IPS DF 4.7 (cell line): ENCODE data around the gene SORL1.

Experiments
- DNase-seq: peaks from one replicate; pipeline ENCODE4 v3.0.0-alpha.2; 2013; ENCODE audit warnings: low spot score; ENCODE audit errors: extremely low read depth

Gene SORL1

GRCh38 chr11:121451178-121451985, 732 bp upstream of the SORL1 start:
- no peak for DNase-seq

DNA sequence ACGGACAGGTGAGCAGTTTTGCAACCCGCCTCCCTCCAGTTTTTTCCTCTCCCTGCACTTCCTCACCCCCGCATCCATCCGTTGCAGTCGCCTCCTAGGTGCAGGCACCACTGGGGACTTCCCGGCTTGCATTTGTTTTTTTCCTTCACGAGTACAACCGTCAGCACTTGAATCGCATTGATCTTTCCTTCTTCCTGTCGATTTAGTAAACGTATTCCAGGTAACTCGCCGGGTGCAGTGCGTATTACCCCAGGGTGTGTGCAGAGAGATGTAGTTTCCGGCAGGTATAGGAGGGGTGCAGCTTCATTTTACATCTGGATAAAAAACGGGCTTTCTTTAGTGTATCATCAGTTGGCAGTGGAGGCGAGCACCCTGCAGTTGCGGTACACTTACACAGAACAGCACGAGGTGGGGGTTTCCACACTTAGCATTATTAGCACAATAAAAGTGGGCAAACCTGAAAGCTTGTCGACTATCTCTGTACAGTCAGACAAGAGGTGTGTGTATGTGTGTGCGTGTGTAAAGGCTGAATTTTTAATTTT, 566 bp downstream of the SORL1 start, which contains the start of gene SORL1-AS1:
Gene SORL1-AS1 (minus strand): TSS at position 359 of the 542 bp plus-strand sequence.
- DNase-seq, result no peak

DNA sequence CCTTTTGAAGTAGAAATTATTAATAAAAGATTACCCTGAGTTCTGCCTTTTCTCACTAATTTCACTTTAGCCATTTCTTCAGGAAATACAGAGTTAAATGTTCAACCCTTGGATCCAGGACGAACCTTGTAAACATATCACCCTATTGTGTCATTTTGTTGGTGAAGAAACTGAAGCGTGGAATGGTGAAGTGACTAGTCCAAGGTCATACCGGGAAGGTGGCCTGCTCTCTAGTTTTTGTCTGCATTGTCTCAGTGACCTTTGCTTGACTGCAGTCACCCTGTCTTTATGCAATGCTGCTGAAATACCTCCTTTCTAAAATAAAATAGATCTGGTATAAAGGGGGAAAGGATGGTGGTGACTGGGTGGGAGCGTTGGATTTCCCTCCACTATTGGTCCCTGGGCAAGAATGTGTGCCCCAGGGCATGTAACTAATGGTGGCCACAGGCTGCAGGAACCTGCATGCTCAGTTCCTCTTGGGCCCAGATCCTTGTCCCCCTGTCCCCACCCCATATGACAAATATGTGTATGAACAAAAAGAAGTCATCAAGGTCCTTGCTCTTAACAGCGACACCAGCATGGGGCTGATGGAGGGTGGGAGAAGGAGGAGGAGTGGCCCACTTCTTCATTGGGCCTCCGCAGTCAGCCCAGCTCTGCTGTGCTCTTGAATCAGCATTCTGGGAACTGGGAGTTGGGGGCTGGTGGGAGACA, 1.6 kb downstream of the SORL1 start:
- DNase-seq, result no peak

GRCh38 chr11:121455115-121455514, 3.0 kb downstream of the SORL1 start:
- DNase-seq, result no peak

DNA sequence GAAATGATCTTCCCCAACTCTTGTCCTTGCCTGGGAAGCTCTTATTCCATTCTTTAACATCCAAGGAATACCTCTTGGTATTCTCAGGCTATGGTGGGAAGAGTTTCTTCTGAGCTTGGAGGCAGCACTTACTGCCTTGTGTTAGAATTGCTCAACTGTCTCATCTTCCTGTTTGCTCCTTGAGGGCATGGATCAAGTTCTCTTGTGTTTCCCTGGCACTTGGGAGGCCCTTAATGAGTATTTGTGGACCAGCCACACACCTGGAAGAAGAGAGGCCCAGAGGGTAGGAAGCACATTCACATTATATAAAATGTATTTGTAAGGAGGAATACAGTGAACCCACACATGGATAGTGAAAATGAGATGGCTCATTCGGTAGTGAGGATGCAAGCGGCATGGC, 4.0 kb downstream of the SORL1 start:
- DNase-seq, result no peak

GRCh38 chr11:121456816-121457431, 4.8 kb downstream of the SORL1 start:
- no peak for DNase-seq

GRCh38 chr11:121458551-121458950, 6.4 kb downstream of the SORL1 start:
- no peak for DNase-seq

- DNase-seq, result no peak
Measured at GRCh38 chr11:121459413-121460017, 7.4 kb downstream of the SORL1 start.

- DNase-seq, result no peak
Measured at GRCh38 chr11:121460941-121461514, 8.9 kb downstream of the SORL1 start.

DNA sequence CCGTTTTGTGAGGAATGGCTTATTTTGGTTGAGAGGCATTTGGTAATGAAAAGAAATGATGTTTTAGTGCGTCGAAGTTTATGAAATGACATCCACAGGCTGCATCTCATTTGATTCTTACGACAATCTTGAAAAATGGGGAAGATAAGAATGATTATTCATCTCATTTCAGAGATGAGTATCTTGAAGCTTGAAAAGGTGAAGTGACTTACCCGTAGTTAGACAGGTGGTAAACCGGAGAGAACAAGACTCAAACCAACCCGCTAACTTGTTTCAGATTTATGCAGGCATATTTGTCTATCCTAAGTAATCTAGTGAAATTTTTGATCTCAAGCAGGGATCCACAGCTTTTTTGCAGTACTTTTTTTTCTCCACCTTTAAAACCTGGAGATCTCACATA, 9.7 kb downstream of the SORL1 start:
- no peak for DNase-seq

DNA sequence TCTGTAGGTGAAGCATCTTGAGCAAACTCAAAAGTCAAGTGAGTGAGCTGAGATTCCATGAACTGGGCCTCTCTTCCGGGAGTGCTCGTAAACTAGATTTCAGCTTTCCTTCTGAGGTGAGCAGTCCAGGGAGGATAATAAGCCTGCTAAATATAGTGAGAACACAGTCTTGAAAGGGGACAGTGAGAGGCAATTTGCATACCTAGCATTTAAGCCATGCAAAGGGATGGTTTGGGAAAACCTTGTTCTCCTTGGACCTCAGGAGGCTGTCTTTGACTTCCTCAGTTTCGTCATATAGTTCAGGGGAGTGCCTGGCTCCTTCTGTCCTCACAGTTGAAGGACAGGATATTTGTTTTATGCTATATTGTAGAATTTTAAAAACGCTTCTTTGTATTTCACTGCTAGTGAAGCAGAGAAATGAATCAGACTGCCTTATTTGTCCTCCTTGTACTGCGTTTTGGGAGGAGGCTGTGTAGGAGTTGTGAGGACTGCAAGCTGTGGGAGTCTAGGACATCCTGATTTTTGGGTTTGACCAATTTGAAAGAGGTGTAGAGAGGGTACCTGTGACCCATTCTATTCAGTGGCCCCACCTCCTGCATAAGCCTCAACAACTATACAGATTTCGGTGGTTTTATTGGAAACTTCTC, 11.7 kb downstream of the SORL1 start:
- DNase-seq, result no peak

DNA sequence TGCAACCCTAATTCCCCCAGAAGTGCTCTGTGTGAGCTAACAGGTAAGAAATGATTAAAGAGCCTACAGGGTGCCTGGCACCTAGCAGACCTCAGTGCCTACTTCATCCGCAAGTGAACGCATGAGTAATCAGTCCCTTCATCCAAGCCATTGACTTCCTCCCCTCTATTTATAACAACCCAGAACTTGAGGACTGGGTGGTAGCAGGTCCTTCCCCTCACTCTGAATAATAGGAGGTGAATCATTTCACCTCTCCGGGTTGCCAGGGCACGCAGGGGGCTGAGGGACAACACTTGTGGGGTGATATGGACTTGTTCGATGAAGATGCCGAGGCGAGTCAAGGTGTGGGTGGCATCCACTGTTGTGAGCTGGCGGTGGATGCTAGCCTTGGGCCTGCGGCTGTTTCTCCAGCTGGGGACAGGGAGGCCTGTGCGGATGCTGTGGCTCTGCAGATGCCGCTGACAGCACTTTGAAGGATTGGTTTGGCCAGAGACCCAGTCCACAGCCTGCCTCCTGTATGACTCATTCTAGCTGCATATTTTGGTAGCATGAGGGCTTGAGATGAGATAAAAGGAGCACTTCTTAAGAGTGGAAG, 12.3 kb downstream of the SORL1 start:
- DNase-seq, result no peak

DNA sequence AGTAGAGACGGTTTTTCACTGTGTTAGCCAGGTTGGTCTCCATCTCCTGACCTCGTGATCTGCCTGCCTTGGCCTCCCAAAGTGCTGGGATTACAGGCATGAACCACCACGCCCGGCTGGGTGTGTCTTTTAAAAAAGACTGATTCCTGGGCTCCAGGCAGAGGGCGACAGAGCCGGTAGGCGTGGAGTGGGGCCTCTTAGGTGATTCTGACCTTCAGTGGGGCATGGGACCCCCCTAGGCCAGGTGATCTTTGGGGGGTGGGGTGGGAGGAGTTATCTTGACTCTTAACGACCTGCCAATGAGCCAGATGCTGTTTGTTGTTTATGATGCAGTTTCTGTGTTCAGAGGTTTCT, 13.6 kb downstream of the SORL1 start:
- DNase-seq, result no peak

- no peak for DNase-seq
Measured at GRCh38 chr11:121466063-121466794, 14.1 kb downstream of the SORL1 start.

DNA sequence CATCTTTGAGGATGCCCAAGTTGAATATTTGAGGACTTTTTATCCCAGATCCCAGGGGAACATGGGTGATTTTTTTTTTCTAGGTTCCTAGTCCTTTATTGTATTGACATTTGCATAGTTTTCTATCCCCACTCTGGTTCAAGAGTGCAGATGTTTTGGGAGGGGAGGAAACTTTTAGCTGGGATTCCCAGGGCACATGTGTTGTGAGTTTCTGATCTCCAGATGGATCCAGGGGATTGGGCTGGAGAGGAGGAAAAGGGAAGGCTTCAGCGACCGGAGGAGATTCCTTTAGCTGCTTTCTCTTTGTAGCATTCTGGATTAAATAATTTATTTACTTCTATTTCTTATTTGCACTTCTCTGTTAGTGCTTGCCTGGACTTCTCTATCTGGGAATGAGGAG, 15.4 kb downstream of the SORL1 start:
- DNase-seq, result no peak

DNA sequence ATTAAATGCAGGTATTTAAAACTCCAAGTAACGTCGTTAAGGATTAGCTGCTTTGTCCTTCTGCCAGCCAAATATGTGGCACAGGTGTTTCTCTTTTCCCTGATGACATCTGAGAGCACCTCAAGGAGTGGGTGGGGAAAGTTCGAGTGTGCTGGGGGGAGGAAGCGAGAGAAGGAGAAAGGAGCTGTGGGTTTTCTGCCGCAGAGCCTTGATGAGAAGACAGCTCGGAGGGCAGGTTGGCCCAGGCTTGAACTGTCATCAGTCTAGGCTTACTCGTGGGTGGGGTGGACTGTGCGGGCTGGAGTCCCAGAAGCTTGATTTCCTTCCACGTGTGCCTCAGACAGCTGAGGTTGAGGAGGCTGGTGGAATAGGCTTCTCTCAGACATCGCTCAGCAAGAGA, 15.9 kb downstream of the SORL1 start:
- no peak for DNase-seq

GRCh38 chr11:121469910-121470309, 17.8 kb downstream of the SORL1 start:
- DNase-seq, result no peak

DNA sequence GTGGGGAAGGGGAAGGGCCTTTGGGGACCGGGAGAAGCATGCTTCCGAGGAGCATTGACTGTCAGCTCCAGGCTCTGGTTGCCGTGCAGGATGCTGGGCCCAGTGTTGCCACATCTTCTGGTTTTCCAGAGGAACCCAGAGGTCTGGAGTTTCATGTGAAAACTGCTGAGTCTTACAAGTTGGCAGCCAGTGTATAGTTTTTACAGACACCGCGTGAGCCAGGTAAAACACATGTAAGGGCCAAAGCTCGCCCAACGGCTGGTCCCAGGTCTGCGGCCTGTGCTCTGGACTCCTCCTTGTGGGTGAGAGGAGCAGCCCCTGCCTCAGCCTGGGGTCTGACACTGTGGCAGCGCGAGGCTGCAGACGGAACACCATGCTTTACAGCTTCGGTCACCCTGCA, 19.1 kb downstream of the SORL1 start:
- no peak for DNase-seq

GRCh38 chr11:121472312-121472711, 20.2 kb downstream of the SORL1 start:
- no peak for DNase-seq
